DOHH2 (cell line): ENCODE results near the gene BSN.

ENCODE experiments used
- H3F3A ChIP-seq: fragments of 200-600 bp; sonication (generic), shearing (Covaris generic); 2 replicates; pipeline ENCODE4 v1.6.0; 2016; ENCODE audit warnings: antibody characterized with exemption, mild to moderate bottlenecking; ENCODE audit not compliant: control insufficient read depth, insufficient read depth
- H3K27ac ChIP-seq: fragments of 200-600 bp; sonication (generic); 2 replicates; pipeline ENCODE4 v1.5.1; 2014; ENCODE audit warnings: low read depth, mild to moderate bottlenecking, low read length, moderate library complexity
- H3K27me3 ChIP-seq: fragments of 200-600 bp; sonication (generic); 2 replicates; pipeline ENCODE4 v1.6.1; 2014; ENCODE audit warnings: mild to moderate bottlenecking, low read length, mixed read lengths; ENCODE audit not compliant: control insufficient read depth
- H3K36me3 ChIP-seq: fragments of 200-600 bp; sonication (generic); 2 replicates; pipeline ENCODE4 v1.6.1; 2014; ENCODE audit warnings: mild to moderate bottlenecking, low read length, moderate library complexity, mixed read lengths; ENCODE audit not compliant: control insufficient read depth
- H3K4me1 ChIP-seq: fragments of 200-600 bp; sonication (generic); 2 replicates; pipeline ENCODE4 v1.6.1; 2014; ENCODE audit warnings: mild to moderate bottlenecking, low read length, mixed read lengths; ENCODE audit not compliant: control insufficient read depth
- H3K4me2 ChIP-seq: fragments of 200-600 bp; sonication (generic); 2 replicates; pipeline ENCODE4 v1.6.0; 2014; ENCODE audit warnings: mild to moderate bottlenecking, low read length, moderate library complexity
- H3K4me3 ChIP-seq: fragments of 200-600 bp; sonication (generic); 2 replicates; pipeline ENCODE4 v1.5.1; 2014; ENCODE audit warnings: mild to moderate bottlenecking, low read length, mixed read lengths
- H3K79me2 ChIP-seq: fragments of 200-600 bp; sonication (generic); 2 replicates; pipeline ENCODE4 v1.6.1; 2014; ENCODE audit warnings: mild to moderate bottlenecking, low read length, mixed read lengths; ENCODE audit not compliant: control insufficient read depth
- H3K9me2 ChIP-seq: fragments of 200-600 bp; sonication (generic); replicated peaks from 2 replicates; pipeline ENCODE4 v1.6.1; 2014; ENCODE audit warnings: mild to moderate bottlenecking, low read length, mixed read lengths; ENCODE audit not compliant: control insufficient read depth
- H3K9me3 ChIP-seq: fragments of 200-600 bp; sonication (generic); 2 replicates; pipeline ENCODE4 v1.6.1; 2014; ENCODE audit warnings: antibody characterized with exemption, low read length, mixed read lengths; ENCODE audit not compliant: control insufficient read depth, insufficient read depth
- H4K20me1 ChIP-seq: fragments of 200-600 bp; sonication (generic); 2 replicates; pipeline ENCODE4 v1.6.0; 2014; ENCODE audit warnings: low read depth, mild to moderate bottlenecking, antibody characterized with exemption, low read length, moderate library complexity; ENCODE audit not compliant: control insufficient read depth, insufficient read depth
- CTCF ChIP-seq: fragments of 200-600 bp; sonication (generic); IDR thresholded peaks from one replicate; pipeline ENCODE4 v1.5.1; 2014; ENCODE audit warnings: antibody characterized with exemption, mild to moderate bottlenecking, low read depth, low read length; ENCODE audit not compliant: poor library complexity, severe bottlenecking
- EZH2phosphoT487 ChIP-seq: fragments of 200-600 bp; sonication (generic); IDR thresholded peaks from 2 replicates; pipeline ENCODE4 v1.6.1; 2017; ENCODE audit warnings: borderline replicate concordance, mild to moderate bottlenecking, antibody characterized with exemption, low read length, moderate library complexity, mixed read lengths

Gene BSN

GRCh38 chr3:49641292-49641691, 87.0 kb downstream of the BSN start:
- Histone ChIP-seq H3K27ac (no peak overlapping the region), H3K79me2 (no peaks in the 10 kb centered on the region), H3K9me3 (no peaks in the 10 kb centered on the region), H3K4me2 (no peak overlapping the region), H4K20me1 (no peaks in the 10 kb centered on the region), H3K9me2 (no peaks in the 10 kb centered on the region), H3K27me3 (peaks cover 18% of the 10 kb centered on the region), H3K4me3 (no peak overlapping the region), H3K36me3 (no peaks in the 10 kb centered on the region), H3F3A (no peaks in the 10 kb centered on the region), H3K4me1 (no peaks in the 10 kb centered on the region)
- TF ChIP-seq EZH2phosphoT487: no peak
- no peak for TF ChIP-seq CTCF

GRCh38 chr3:49641921-49642707, 87.8 kb downstream of the BSN start:
- no peaks in the 10 kb centered on the region for H4K20me1 ChIP-seq
- peaks cover 14% of the 10 kb centered on the region for H3K27me3 ChIP-seq
- H3K9me2 ChIP-seq: no peaks in the 10 kb centered on the region
- no peaks in the 10 kb centered on the region for H3K4me1 ChIP-seq
- no peaks in the 10 kb centered on the region for H3K9me3 ChIP-seq
- no peak overlapping the region for H3K4me3 ChIP-seq
- no peak overlapping the region for H3K4me2 ChIP-seq
- no peaks in the 10 kb centered on the region for H3K79me2 ChIP-seq
- H3K27ac ChIP-seq: no peak overlapping the region
- H3F3A ChIP-seq: no peaks in the 10 kb centered on the region
- TF ChIP-seq CTCF (no peak), EZH2phosphoT487 (no peak)
- H3K36me3 ChIP-seq: no peaks in the 10 kb centered on the region

GRCh38 chr3:49642708-49643145, 88.5 kb downstream of the BSN start:
- Histone ChIP-seq H3K27ac (no peak overlapping the region), H3K79me2 (no peaks in the 10 kb centered on the region), H3F3A (no peaks in the 10 kb centered on the region), H3K9me3 (no peaks in the 10 kb centered on the region), H3K27me3 (peaks cover 13% of the 10 kb centered on the region), H3K4me3 (no peak overlapping the region), H3K36me3 (no peaks in the 10 kb centered on the region), H3K4me2 (no peak overlapping the region), H4K20me1 (no peaks in the 10 kb centered on the region), H3K9me2 (no peaks in the 10 kb centered on the region), H3K4me1 (peaks cover 1% of the 10 kb centered on the region; the same call in 1 of the 2 replicates)
- TF ChIP-seq EZH2phosphoT487: no peak
- no peak for TF ChIP-seq CTCF
